Suprapubic skin (tissue), 4 donors: ENCODE measurements around the gene RASSF5.

Source experiments
- EP300 ChIP-seq: sonication (generic); formaldehyde crosslinking; IDR thresholded peaks from one replicate; pipeline ENCODE4 v1.6.1; 2017; ENCODE audit warnings: antibody characterized with exemption
- POLR2A ChIP-seq, 2 donors: fragments of 450-650 bp; IDR thresholded peaks; one replicate each; pipeline ENCODE4 v1.6.1; 2017; ENCODE audit warnings: antibody characterized with exemption in 2 of 2, mild to moderate bottlenecking in 2 of 2, moderate library complexity in 2 of 2
- POLR2AphosphoS5 ChIP-seq, 3 donors: sonication (generic); formaldehyde crosslinking; IDR thresholded peaks; one replicate each; pipeline ENCODE4 v1.6.1; 2017; ENCODE audit warnings: antibody characterized with exemption in 3 of 3
- TF ChIP-seq, protein P1 (sequence below), 2 donors: fragments of 200-600 bp in 1 of 2; fragments of 450-650 bp in 1 of 2; sonication (generic) in 1 of 2; IDR thresholded peaks; one replicate each; pipeline ENCODE4 v1.5.1; 2016 to 2019; ENCODE audit warnings: antibody characterized with exemption in 2 of 2, mild to moderate bottlenecking in 1 of 2, moderate library complexity in 1 of 2

DNA sequence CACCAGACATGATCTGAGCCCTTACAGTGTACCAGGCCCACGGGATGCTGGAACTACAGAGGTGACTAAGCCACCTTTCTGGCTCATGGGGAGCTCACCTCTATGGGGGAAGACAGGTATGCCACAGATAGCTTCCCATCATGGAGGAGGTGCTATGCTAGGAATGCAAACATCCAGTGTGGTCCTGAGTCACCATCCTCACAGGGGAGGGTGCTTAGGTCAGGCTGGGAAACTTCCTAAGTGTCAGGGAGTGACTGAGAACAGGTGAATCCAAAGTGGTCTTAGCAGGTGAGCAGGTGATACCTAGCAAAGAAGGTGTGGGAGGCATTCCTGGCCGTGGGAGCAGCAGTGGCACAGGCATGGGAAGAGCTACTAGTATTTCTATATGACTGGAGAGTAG is 8.6 kb upstream of the RASSF5 start:
- TF ChIP-seq, protein P1, sequence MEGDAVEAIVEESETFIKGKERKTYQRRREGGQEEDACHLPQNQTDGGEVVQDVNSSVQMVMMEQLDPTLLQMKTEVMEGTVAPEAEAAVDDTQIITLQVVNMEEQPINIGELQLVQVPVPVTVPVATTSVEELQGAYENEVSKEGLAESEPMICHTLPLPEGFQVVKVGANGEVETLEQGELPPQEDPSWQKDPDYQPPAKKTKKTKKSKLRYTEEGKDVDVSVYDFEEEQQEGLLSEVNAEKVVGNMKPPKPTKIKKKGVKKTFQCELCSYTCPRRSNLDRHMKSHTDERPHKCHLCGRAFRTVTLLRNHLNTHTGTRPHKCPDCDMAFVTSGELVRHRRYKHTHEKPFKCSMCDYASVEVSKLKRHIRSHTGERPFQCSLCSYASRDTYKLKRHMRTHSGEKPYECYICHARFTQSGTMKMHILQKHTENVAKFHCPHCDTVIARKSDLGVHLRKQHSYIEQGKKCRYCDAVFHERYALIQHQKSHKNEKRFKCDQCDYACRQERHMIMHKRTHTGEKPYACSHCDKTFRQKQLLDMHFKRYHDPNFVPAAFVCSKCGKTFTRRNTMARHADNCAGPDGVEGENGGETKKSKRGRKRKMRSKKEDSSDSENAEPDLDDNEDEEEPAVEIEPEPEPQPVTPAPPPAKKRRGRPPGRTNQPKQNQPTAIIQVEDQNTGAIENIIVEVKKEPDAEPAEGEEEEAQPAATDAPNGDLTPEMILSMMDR (IDR thresholded peaks at IDR 0.05) = no peak
- no peak for TF ChIP-seq POLR2A (IDR thresholded peaks at IDR 0.05)
- no peak for TF ChIP-seq POLR2AphosphoS5 (IDR thresholded peaks at IDR 0.05)
- TF ChIP-seq EP300 = no peak
